ENCODE results near the gene RGS18. TPM values are rescaled to one million over a fixed set of nuclear protein-coding genes. Genes with fewer than 3 reads are reported as not detected.

RGS18 gene
- total RNA-seq, 6 experiments from 2014 or later = 0.55 to 2.4 (median 2.0) TPM

DNA sequence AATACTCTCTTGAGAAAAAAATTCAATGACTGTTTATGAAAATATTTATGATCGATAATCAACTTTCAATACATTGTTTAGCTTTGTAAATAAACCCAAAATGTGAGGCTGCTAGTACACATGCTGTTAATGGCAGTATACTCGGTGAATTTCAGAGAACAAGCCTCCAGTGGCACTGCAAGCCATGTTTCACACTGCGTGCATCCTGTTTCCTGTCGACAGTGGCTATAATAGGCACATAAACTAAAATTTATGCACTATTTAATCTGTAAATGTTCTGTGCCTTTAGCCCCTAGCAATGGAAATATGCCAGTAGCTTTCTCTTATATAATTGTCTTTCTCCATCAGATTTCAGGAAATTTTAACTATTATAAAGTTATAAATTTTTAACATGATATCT, 26.3 kb upstream of the RGS18 start:
- no peaks in the 10 kb centered on the region for H3K9me3 ChIP-seq
- H3K27me3 ChIP-seq = no peaks in the 10 kb centered on the region
- no peak for ATAC-seq
- no peak overlapping the region for H3K4me3 ChIP-seq
- 36% methylated on average over 4 of the region's 4 CpGs for WGBS (ENCODE audit: insufficient coverage, low coverage, low lambda C conversion rate, missing lambda C conversion rate)
- no peaks in the 10 kb centered on the region for H3K4me1 ChIP-seq
- no peaks in the 10 kb centered on the region for H3K36me3 ChIP-seq
- DNase-seq = no peak
- H3K27ac ChIP-seq = no peak overlapping the region
- intact Hi-C loops (cut with DNase I) = no loop called here
- TF ChIP-seq, protein P1, sequence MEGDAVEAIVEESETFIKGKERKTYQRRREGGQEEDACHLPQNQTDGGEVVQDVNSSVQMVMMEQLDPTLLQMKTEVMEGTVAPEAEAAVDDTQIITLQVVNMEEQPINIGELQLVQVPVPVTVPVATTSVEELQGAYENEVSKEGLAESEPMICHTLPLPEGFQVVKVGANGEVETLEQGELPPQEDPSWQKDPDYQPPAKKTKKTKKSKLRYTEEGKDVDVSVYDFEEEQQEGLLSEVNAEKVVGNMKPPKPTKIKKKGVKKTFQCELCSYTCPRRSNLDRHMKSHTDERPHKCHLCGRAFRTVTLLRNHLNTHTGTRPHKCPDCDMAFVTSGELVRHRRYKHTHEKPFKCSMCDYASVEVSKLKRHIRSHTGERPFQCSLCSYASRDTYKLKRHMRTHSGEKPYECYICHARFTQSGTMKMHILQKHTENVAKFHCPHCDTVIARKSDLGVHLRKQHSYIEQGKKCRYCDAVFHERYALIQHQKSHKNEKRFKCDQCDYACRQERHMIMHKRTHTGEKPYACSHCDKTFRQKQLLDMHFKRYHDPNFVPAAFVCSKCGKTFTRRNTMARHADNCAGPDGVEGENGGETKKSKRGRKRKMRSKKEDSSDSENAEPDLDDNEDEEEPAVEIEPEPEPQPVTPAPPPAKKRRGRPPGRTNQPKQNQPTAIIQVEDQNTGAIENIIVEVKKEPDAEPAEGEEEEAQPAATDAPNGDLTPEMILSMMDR (IDR thresholded peaks at IDR 0.05) = no peak
- no peak for TF ChIP-seq POLR2A (IDR thresholded peaks at IDR 0.05)

DNA sequence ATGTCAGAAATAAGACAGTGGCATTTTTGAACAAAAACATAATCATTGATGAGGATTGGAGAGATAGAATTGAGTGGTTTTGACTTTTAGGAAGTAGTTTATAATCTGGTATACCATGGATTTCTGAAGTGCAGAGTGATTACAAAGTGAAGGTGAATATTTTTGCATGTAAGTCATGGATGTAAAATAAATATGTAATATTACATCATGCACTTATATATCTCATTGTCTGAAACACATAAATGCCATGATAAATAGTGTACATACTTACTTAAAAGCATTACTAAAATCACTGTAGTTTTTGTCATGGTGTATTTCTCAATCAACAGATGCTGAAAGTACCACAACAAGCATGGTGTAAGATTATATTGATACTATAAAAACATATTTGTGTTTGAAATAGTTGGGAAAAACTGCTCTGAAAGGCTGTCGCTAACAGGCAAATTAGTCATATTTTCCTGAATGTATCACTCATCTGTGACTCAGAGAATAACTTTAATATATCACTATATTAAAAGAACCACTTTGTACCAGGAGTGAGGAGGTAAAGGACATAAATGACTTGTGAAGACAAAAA, 24.8 kb upstream of the RGS18 start:
- no peaks in the 10 kb centered on the region for H3K9me3 ChIP-seq
- intact Hi-C loops (cut with DNase I) = no loop called here
- TF ChIP-seq POLR2A (IDR thresholded peaks at IDR 0.05) = no peak
- TF ChIP-seq, protein P1 (IDR thresholded peaks at IDR 0.05) = no peak
- no peak overlapping the region for H3K4me3 ChIP-seq
- no peaks in the 10 kb centered on the region for H3K4me1 ChIP-seq
- no peaks in the 10 kb centered on the region for H3K36me3 ChIP-seq
- no peak for DNase-seq
- ATAC-seq = no peak
- no peak overlapping the region for H3K27ac ChIP-seq
- H3K27me3 ChIP-seq = no peaks in the 10 kb centered on the region
- 54% methylated on average over 1 of the region's 1 CpG for WGBS (ENCODE audit: insufficient coverage, low coverage, low lambda C conversion rate, missing lambda C conversion rate)

DNA sequence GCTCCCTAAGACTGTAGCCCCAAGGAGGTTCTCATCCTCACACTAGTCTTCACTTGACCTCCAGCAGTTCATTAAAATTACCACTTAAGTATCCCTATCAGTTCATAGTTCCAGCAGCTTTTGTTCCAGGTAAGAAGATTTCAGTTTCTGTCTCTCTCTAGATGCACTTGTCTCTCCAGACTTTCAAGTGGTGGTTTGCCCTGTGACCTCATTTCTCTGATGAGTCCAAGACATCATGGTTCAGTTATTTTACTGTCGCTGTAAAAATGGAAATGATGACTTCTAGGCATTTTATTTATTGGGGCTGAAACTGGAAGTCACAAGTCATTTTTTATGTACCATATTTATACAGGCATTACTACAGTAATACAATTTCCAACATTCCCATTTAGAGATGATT, 17.9 kb upstream of the RGS18 start:
- no peaks in the 10 kb centered on the region for H3K4me1 ChIP-seq
- ATAC-seq = no peak

DNA sequence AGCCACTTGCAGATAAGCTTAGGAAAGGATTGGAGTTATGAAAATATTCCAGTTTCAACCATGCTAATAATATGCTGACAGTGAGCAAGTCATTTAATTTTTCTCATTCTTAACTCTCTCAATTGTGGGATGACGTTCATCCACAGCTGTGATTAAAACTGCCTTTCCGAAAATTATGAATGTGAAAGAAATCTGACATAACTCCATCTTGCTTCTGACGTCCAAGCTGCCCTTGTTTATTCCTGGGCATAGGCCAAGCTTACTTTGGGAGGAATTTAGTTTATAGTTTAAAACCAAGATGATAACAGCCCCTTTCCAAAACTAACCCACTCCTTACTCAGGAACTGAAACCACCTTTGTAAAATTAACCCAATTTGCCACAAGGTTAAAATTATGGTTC, 11.0 kb upstream of the RGS18 start:
- 47% methylated on average over 3 of the region's 3 CpGs for WGBS (ENCODE audit: insufficient coverage, low coverage, low lambda C conversion rate, missing lambda C conversion rate)
- no peak for ATAC-seq
- Histone ChIP-seq H3K27me3 (no peaks in the 10 kb centered on the region), H3K4me3 (no peak overlapping the region), H3K36me3 (no peaks in the 10 kb centered on the region), H3K4me1 (no peaks in the 10 kb centered on the region), H3K9me3 (no peaks in the 10 kb centered on the region), H3K27ac (no peak overlapping the region)
- intact Hi-C loops (cut with DNase I) = no loop called here
- TF ChIP-seq, protein P1 (IDR thresholded peaks at IDR 0.05) = no peak
- no peak for TF ChIP-seq POLR2A (IDR thresholded peaks at IDR 0.05)
- DNase-seq = no peak

More for the DNA sequence above, 17.9 kb upstream of the RGS18 start:
- no peaks in the 10 kb centered on the region for H3K27me3 ChIP-seq
- no peaks in the 10 kb centered on the region for H3K36me3 ChIP-seq
- no peak overlapping the region for H3K27ac ChIP-seq
- WGBS (ENCODE audit: insufficient coverage, low coverage, low lambda C conversion rate, missing lambda C conversion rate) = 32% methylated on average over 1 of the region's 1 CpG
- TF ChIP-seq, protein P1 (IDR thresholded peaks at IDR 0.05) = no peak
- no peak for TF ChIP-seq POLR2A (IDR thresholded peaks at IDR 0.05)
- H3K4me3 ChIP-seq = no peak overlapping the region
- no peak for DNase-seq
- no peaks in the 10 kb centered on the region for H3K9me3 ChIP-seq
- intact Hi-C loops (cut with DNase I) = no loop called here

DNA sequence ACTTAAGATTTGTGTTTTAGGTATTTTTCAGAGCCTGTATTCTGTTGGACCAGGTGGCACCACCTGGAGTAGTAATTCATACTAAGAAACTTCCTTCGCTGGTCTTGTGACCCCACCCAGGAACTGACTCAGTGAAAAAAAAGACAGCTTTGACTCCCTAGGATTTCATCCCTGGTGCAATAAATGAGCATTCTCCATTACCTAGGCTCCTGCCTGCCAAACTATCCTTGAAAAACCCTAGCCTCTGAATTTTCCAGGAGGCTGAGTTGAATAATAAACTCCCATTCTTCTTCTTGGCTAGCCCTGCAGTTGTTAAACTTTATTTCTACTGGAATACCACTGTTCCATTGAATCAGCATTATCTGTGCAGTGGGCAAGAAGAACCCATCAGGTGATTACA, 10.6 kb upstream of the RGS18 start:
- TF ChIP-seq POLR2A (IDR thresholded peaks at IDR 0.05) = no peak
- TF ChIP-seq, protein P1 (IDR thresholded peaks at IDR 0.05) = no peak
- Histone ChIP-seq H3K4me1 (no peaks in the 10 kb centered on the region), H3K27me3 (no peaks in the 10 kb centered on the region), H3K27ac (no peak overlapping the region), H3K36me3 (no peaks in the 10 kb centered on the region), H3K4me3 (no peak overlapping the region), H3K9me3 (no peaks in the 10 kb centered on the region)
- intact Hi-C loops (cut with DNase I) = no loop called here
- WGBS (ENCODE audit: insufficient coverage, low coverage, low lambda C conversion rate, missing lambda C conversion rate) = 75% methylated on average over 1 of the region's 1 CpG
- ATAC-seq = no peak
- no peak for DNase-seq
